Breast epithelium (tissue), 4 donors: ENCODE measurements around the gene RABGEF1. TPM values are rescaled to one million over a fixed set of nuclear protein-coding genes. Genes with fewer than 3 reads are reported as not detected.
"Not testable (repeated sequence)": the region's sequence is repeated elsewhere in the genome, so short reads cannot be mapped to it uniquely, and the experiment has no call there.

Experiments
- DNase-seq, 2 donors: peaks; one replicate each; pipeline ENCODE4 v3.0.0-alpha.2; 2019; ENCODE audit warnings: low spot score in 2 of 2
- H3K27ac ChIP-seq, 2 donors: fragments of 200-600 bp; sonication (generic) in 1 of 2; one replicate each; pipeline ENCODE4 v1.5.1; 2016 to 2019; ENCODE audit warnings: mild to moderate bottlenecking in 1 of 2
- H3K27me3 ChIP-seq, 2 donors: fragments of 200-600 bp; sonication (generic) in 1 of 2; one replicate each; pipeline versions ENCODE4 v1.5.1 to v1.6.0; 2017 to 2019; ENCODE audit warnings: control low read depth in 1 of 2, mild to moderate bottlenecking in 1 of 2
- H3K36me3 ChIP-seq: fragments of 200-600 bp; one replicate; pipeline ENCODE4 v1.5.1; 2019
- H3K4me1 ChIP-seq, 2 donors: fragments of 200-600 bp; sonication (generic); one replicate each; pipeline ENCODE4 v1.5.1; 2016 to 2019; ENCODE audit warnings: control low read depth in 1 of 2
- H3K4me3 ChIP-seq, 3 donors: fragments of 200-600 bp; sonication (generic); 1 replicate in 2 of 3; 2 replicates in 1 of 3; pipeline ENCODE4 v1.5.1; 2016 to 2019; ENCODE audit warnings: mild to moderate bottlenecking in 3 of 3, moderate library complexity in 2 of 3
- H3K9me3 ChIP-seq, 2 donors: fragments of 200-600 bp; sonication (generic) in 1 of 2; one replicate each; pipeline ENCODE4 v1.5.1; 2016 to 2019; ENCODE audit warnings: control low read depth in 1 of 2
- POLR2A ChIP-seq: fragments of 450-650 bp; IDR thresholded peaks from one replicate; pipeline ENCODE4 v1.6.1; 2016; ENCODE audit warnings: antibody characterized with exemption, mild to moderate bottlenecking, moderate library complexity
- POLR2AphosphoS5 ChIP-seq, 3 donors: sonication (generic); formaldehyde crosslinking; IDR thresholded peaks; one replicate each; pipeline ENCODE4 v1.6.1; 2017; ENCODE audit warnings: antibody characterized with exemption in 3 of 3
- intact Hi-C: fragments of 100-400 bp; cut with DNase I; formaldehyde crosslinking; loops from one replicate; pipeline ENCODE4 v1.15.1; 2023; ENCODE audit warnings: low total_unique reads
- total RNA-seq, 3 donors: library from RNA; depleted of rRNA; stranded (reverse); fragments of >200 nt; gene quantifications; one replicate each; pipeline ENCODE4 v1.1.0, GENCODE V29; 2016
- TF ChIP-seq, protein P1 (sequence below), 3 donors: fragments of 450-650 bp; IDR thresholded peaks; one replicate each; pipeline ENCODE4 v1.5.1; 2016 to 2017; ENCODE audit warnings: antibody characterized with exemption in 3 of 3, mild to moderate bottlenecking in 3 of 3, moderate library complexity in 3 of 3

The RABGEF1 gene
- total RNA-seq, 3 donors from 2014 or later = 33.4 to 44.9 (median 34.9) TPM

DNA sequence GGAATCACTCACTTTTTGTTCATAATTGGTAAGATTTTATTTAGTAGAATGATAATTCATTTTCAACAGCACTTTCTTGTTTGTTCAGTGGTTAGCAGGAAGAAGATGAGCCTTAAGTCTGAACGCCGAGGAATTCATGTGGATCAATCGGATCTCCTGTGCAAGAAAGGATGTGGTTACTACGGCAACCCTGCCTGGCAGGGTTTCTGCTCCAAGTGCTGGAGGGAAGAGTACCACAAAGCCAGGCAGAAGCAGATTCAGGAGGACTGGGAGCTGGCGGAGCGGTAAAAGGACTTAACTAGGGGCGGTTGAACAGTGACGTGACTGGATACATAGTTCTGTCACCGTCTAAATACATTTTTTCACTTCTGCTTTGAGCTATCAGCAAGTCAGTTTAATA lies 31.3 kb downstream of the RABGEF1 start:
- intact Hi-C loops = no loop called here
- H3K4me1 ChIP-seq = no peaks in the 10 kb centered on the region
- H3K27ac ChIP-seq = no peak overlapping the region
- H3K4me3 ChIP-seq = no peak overlapping the region
- TF ChIP-seq POLR2AphosphoS5 (IDR thresholded peaks at IDR 0.05) = no peak
- TF ChIP-seq, protein P1, sequence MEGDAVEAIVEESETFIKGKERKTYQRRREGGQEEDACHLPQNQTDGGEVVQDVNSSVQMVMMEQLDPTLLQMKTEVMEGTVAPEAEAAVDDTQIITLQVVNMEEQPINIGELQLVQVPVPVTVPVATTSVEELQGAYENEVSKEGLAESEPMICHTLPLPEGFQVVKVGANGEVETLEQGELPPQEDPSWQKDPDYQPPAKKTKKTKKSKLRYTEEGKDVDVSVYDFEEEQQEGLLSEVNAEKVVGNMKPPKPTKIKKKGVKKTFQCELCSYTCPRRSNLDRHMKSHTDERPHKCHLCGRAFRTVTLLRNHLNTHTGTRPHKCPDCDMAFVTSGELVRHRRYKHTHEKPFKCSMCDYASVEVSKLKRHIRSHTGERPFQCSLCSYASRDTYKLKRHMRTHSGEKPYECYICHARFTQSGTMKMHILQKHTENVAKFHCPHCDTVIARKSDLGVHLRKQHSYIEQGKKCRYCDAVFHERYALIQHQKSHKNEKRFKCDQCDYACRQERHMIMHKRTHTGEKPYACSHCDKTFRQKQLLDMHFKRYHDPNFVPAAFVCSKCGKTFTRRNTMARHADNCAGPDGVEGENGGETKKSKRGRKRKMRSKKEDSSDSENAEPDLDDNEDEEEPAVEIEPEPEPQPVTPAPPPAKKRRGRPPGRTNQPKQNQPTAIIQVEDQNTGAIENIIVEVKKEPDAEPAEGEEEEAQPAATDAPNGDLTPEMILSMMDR (IDR thresholded peaks at IDR 0.05) = no peak
- TF ChIP-seq POLR2A = no peak
- no peak for DNase-seq
- H3K27me3 ChIP-seq = no peaks in the 10 kb centered on the region
- H3K36me3 ChIP-seq = no peaks in the 10 kb centered on the region
- no peaks in the 10 kb centered on the region for H3K9me3 ChIP-seq

DNA sequence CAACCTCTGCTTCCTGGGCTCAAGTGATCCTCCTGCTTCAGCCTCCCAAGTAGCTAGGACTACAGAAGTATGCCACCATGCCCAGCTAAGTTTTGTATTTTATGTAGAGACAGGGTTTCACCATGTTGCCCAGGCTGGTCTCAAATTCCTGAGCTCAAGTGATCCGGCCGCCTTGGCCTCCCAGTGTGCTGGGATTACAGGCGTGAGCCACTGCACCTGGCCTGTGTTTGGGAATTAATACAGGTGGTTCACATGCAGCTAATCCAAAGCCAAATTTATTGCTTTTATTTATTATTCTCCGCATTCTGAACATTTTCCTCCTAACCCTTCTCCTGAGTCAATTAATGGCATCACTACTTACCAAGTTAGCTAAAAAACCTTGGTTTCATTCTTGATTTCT lies 33.2 kb downstream of the RABGEF1 start:
- H3K4me1 ChIP-seq, H3K4me3 ChIP-seq, H3K9me3 ChIP-seq, H3K27ac ChIP-seq, intact Hi-C loops, H3K36me3 ChIP-seq, DNase-seq, H3K27me3 ChIP-seq: not testable (repeated sequence)

- not testable (repeated sequence) for H3K9me3 ChIP-seq, H3K36me3 ChIP-seq, H3K27ac ChIP-seq
These were observed 35.9 kb downstream of the RABGEF1 start for GRCh38 chr7:66776383-66776782.

DNA sequence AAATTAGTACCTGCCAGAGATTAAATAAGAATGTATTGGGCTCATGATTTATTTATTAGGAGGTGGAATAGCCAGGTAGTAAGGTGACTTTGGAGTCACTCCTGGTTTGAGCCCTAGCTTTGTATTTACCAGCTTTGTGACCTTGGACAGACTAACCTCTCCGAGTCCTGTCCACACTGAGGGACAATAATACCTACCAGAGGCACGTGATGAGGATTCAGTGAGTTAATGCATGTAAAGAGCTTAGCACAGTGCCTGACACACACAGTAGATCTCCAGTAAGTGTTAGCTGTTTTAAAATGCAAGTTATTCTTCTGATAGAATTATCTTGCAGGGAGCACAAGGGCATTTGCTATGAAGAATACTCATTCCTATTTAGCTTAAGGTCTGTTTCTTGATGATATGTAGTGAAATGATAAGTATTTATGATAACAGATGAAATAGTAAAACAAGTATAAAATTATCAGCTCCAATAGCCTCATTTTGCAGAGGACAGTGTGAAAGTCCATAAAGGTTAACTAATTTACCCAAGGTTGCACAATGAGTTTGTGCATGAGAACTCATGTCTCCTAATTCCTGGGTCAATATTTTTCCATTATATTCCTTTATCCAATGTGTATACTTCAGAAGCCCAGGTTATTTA lies 36.4 kb downstream of the RABGEF1 start:
- H3K4me3 ChIP-seq = no peak overlapping the region
- H3K9me3 ChIP-seq = no peaks in the 10 kb centered on the region
- H3K27me3 ChIP-seq = no peaks in the 10 kb centered on the region
- H3K27ac ChIP-seq = no peak overlapping the region
- DNase-seq = no peak
- no peaks in the 10 kb centered on the region for H3K4me1 ChIP-seq
- intact Hi-C loops = no loop called here
- no peaks in the 10 kb centered on the region for H3K36me3 ChIP-seq
- no peak for TF ChIP-seq POLR2A

More at GRCh38 chr7:66776383-66776782, 35.9 kb downstream of the RABGEF1 start:
- H3K4me3 ChIP-seq, H3K4me1 ChIP-seq, DNase-seq, H3K27me3 ChIP-seq, intact Hi-C loops: not testable (repeated sequence)

GRCh38 chr7:66778201-66778600 lies 37.7 kb downstream of the RABGEF1 start:
- Histone ChIP-seq H3K27me3 (no peaks in the 10 kb centered on the region), H3K9me3 (no peaks in the 10 kb centered on the region), H3K27ac (no peak overlapping the region), H3K4me1 (no peaks in the 10 kb centered on the region), H3K36me3 (no peaks in the 10 kb centered on the region), H3K4me3 (no peak overlapping the region)
- TF ChIP-seq POLR2AphosphoS5 (IDR thresholded peaks at IDR 0.05) (no peak), POLR2A (no peak)
- TF ChIP-seq, protein P1 (IDR thresholded peaks at IDR 0.05) = no peak
- no peak for DNase-seq
- intact Hi-C loops = no loop called here

DNA sequence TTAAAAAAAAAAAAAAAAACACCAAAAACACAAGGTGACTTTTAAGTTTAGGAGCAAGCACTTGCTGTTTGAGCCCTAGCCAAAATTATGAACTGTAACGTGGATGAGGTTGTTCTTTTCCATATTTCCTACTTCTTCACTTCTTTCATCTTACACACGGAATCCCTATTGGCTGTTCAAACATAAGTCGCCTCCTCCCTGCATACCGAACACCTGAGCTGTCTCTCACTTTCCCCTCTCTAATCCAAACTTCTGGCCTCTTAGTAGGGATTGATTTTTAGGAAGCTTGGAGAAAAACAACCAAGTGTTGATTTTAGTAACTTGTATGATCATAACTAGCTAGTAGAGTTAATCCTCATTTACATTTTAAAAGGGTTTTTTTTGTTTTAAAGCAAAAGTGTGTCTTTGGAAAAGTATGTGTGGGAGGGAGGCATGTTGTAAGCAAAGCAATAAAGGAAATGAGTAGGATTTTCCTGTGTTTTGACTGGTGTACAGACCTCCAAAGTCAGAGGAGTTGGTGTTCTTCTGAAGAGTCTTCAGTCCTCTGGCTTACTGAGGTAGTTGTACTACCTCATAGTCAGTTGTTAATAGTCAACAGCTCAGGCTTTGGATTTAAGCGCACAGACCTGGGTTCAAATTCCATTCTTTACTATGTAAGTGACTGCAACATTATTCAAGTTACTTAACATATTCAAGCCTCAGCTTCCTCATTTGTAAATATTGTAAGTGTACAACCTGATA lies 39.3 kb downstream of the RABGEF1 start:
- TF ChIP-seq POLR2AphosphoS5 (IDR thresholded peaks at IDR 0.05) (no peak), POLR2A (no peak)
- TF ChIP-seq, protein P1 (IDR thresholded peaks at IDR 0.05) = no peak
- Histone ChIP-seq H3K4me3 (no peak overlapping the region), H3K9me3 (no peaks in the 10 kb centered on the region), H3K4me1 (no peaks in the 10 kb centered on the region), H3K36me3 (no peaks in the 10 kb centered on the region), H3K27ac (no peak overlapping the region), H3K27me3 (no peaks in the 10 kb centered on the region)
- intact Hi-C loops = no loop called here
- DNase-seq = no peak
